ENCODE results near the gene ALDH6A1.

ALDH6A1 gene

DNA sequence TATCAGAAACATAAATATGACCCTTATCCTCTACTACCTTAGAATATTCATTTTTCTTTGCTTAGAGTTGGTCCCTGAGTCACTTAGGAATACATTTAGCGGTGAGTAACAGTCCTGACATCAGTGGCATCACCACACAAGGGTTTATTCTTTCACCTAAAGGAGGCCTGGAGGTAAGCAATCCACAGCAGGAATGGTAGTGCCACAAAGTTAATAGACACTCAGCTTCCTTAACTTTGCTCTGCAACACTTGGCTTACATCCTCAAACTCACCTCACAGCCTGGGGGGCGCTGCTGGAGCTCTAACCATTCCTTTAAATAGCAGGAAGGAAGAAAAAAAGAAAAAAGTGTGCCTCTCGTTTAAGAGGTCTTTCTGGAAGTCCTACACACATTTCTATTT, 36.0 kb downstream of the ALDH6A1 start:
- DNase-seq, result no peak

DNA sequence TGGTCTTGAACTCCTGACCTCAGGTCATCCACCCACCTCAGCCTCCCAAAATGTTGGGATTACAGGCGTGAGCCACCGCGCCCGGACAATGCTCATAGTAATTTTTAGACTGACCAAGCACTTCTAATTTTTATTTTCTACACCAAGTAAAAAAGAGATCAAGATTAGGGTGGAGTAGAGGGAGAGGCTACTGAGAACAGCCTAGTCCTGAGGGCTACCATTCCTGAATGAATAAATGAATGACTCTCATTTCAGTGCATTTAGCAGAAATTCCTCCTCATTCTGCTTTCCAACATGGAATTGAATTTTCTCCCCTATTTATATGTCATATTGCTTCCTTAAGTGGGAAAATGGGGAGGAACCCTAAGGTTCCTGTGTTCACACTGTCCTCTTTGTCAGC, 38.7 kb downstream of the ALDH6A1 start:
- no peak for DNase-seq

- DNase-seq, result no peak
These were observed 42.0 kb downstream of the ALDH6A1 start for GRCh38 chr14:74042296-74042695.

DNA sequence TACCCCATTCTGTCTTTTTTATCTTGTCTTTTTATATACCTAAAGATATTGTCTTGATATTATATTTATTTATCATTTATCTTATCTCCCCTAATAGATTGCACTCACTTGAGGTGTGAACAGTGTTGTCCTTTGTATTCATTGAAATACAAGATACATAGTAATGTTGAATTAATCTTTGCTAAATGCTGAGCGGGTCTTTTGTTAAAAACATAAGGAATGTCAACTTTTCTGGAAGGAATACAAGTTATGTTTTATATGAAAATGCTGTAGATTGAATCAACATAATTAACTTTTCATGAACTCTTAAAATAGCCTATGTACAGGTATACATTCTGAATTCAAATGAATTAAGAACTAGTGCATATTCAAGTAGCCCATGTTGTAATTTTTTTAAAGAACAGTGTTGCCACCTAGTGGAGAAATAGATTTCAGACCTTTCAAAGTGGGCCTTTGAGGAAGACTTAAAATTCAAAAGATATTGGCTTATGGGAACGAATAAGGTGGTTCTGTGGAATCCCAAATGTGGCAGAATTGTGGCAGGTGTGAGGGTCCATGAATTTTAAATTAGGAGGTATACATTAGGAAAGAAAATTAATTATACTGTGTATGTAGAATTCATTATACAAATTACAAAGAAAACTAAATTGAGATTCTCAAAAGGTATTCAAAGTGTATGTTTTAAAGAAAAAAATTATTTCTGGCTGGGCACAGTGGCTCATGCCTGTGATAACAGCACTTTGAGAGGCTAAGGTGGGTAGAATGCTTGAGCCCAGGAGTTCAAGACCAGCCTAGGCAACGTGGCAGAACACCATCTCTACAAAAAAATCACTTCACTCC, 46.0 kb downstream of the ALDH6A1 start:
- no peak for DNase-seq

- DNase-seq, result no peak
These were observed 48.7 kb downstream of the ALDH6A1 start for GRCh38 chr14:74035556-74035955.

GRCh38 chr14:74034572-74034971, 49.7 kb downstream of the ALDH6A1 start:
- no peak for DNase-seq

DNA sequence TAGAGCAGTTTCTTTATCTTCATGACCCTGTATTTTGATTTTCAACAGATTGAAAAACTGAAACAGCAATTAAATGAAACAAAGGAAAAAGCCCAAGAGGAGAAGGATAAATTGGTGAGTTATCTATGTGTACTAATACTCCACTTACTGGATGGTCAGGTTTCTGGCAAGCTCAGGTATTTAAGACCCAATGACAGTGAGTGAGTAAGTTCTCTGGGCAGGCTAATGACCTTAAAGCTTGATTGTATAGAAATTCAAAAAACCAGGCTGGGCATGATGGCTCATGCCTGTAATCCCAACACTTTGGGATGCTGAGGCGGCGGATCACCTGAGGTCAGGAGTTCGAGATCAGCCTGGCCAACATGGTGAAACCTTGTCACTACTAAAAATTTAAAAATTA, 55.1 kb downstream of the ALDH6A1 start:
- no peak for DNase-seq

- DNase-seq, result no peak
These were observed 61.9 kb downstream of the ALDH6A1 start for GRCh38 chr14:74022346-74022745.

GRCh38 chr14:74019408-74020137, 64.7 kb downstream of the ALDH6A1 start:
- DNase-seq, result no peak

GRCh38 chr14:74018586-74019407, 65.5 kb downstream of the ALDH6A1 start, which contains the start of the genes BBOF1 and ENTPD5:
Gene BBOF1, plus strand, starts transcription at chr14:74019349. Its CDS starts 130 bp downstream, at chr14:74019479.
Gene ENTPD5, minus strand, starts transcription at chr14:74019288. Its CDS starts 31,186 bp downstream, at chr14:73988102.
- DNase-seq, result peak; percentile 85

DNA sequence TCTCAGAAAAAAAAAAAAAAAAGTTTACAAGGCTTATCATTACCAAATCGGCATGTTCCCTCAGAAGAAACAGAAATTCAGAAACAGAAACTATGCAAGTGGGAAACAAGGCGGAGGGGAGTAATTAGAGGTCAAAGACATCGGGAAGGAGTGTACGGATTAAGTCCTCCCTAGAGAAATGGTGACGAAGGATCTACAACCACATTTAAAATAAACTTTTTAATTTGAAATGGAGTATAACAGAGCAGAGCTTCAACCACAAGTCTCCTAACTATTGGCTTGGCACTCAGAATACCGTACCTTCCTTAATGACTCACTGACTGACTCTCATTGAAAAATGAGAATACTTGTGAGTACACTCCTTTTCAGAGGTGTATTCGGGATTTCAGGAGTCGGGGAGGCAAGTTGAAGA, 66.1 kb downstream of the ALDH6A1 start:
- DNase-seq, result no peak

- no peak for DNase-seq
These were observed 68.3 kb downstream of the ALDH6A1 start for GRCh38 chr14:74015963-74016362.

DNA sequence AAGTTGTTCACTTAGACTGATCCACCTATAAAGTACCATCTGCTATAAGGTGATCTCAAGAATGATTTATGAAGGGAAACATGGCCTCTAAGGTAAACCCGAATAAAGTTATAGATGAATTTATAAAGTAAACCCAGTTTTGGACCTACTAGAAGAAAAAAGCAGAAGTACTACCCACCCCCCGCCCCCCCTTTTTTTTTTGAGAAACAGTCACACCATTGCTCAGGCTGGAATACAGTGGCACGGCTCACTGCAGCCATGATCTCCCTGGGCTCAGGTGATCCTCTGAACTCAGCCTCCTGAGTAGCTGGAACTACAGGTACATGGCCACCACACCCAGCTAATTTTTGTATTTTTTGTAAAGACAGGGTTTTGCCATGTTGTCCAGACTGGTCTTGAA, 69.1 kb downstream of the ALDH6A1 start:
- no peak for DNase-seq

DNA sequence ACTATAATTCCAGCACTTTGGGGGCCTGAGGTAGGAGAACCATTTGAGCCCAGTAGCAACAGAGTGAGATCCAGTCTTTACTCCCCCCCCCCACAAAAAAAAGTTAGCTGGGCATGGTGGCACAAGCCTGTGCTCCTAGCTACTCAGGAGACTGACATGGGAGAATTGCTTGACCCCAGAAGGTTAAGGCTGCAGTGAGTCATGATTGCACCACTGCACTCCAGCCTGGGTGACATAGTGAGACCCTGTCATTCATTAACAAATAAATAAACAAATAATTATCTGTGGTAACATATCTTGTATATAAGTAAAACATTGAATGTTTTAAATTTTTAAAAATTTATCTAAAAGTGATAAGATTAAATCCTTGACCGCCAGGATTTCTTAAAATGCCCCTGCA, 70.0 kb downstream of the ALDH6A1 start:
- DNase-seq, result no peak

DNA sequence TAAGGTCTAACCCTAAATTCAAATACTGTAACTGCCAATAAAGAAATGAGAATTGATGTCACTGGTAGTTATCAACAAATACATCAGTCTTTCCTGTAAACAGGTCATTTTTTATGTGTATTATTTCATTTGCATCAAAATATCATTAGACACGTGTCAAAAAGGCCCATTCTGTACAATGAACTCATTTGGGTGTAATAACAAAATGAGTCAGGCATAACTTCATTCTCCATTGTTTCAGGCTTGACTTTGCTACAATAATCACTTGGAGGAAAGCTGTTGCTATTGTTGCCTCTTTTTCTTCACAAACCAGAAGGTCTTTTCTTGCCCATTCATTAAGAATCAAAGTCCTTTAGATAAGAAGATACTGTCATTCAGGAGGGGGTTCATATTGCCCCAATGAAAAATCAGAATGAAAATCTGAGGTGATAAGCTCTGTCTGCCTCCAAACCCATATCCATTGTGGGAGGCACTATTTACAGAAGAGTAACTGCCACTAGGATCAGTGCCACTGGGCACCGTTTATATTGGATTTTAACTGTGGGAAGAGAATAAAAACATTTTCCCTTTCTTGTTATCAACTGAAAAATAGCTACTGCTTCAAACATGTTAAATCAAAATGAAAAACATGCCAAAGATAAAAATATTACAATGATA, 75.3 kb downstream of the ALDH6A1 start:
- no peak for DNase-seq

All from activated CD4-positive, CD25-positive, alpha-beta regulatory T cell treated with anti-CD3 and anti-CD28 coated beads, Interleukin-2, amount 50 U/mL, for 72 hours (primary cell).